Measurements from ENCODE around the gene TBC1D2.
"Not testable (repeated sequence)": the region's sequence is repeated elsewhere in the genome, so short reads cannot be mapped to it uniquely, and the experiment has no call there.

Gene TBC1D2

GRCh38 chr9:98178874-98179850 is 76.3 kb downstream of the TBC1D2 start:
- TF ChIP-seq CTCF (IDR thresholded peaks at IDR 0.05; ENCODE audit: low read depth, low read length) (no peak), MAX (IDR thresholded peaks at IDR 0.05; ENCODE audit: low read depth, low read length) (no peak), MYC (IDR thresholded peaks at IDR 0.05; ENCODE audit: low read depth, low read length) (no peak), POLR2A (IDR thresholded peaks at IDR 0.05; ENCODE audit: extremely low read depth, insufficient read length) (no peak)
- no peak overlapping the region for H3K4me3 ChIP-seq (ENCODE audit: low read depth, low read length)
- peak; percentile 39 for DNase-seq (ENCODE audit: low read depth)

GRCh38 chr9:98176391-98177259 is 78.8 kb downstream of the TBC1D2 start:
- no peak for DNase-seq (ENCODE audit: low read depth)
- no peak overlapping the region for H3K4me3 ChIP-seq (ENCODE audit: low read depth, low read length)
- TF ChIP-seq CTCF (IDR thresholded peaks at IDR 0.05; ENCODE audit: low read depth, low read length) = no peak
- no peak for TF ChIP-seq MAX (IDR thresholded peaks at IDR 0.05; ENCODE audit: low read depth, low read length)
- no peak for TF ChIP-seq MYC (IDR thresholded peaks at IDR 0.05; ENCODE audit: low read depth, low read length)
- no peak for TF ChIP-seq POLR2A (IDR thresholded peaks at IDR 0.05; ENCODE audit: extremely low read depth, insufficient read length)

DNA sequence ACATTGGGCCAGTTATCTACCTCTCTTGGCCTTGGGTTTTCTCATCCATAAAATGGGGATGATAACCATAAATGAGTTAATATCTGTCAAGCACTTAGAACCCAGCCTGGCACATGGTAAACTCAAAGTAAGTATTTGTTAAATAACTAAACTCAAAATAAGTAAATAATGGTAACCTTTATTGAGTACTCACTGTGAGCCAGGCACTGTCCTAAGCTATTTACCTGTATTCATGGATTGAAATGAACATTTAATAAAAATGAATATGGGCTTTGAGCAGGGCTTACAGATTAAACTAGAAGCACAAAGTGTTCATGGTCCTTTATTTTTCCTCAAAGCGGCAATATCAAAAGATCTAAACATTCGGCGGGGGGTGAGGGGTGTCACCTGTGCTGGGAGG is 79.7 kb downstream of the TBC1D2 start:
- H3K4me3 ChIP-seq (ENCODE audit: low read depth, low read length) = no peak overlapping the region
- DNase-seq (ENCODE audit: low read depth) = no peak
- no peak for TF ChIP-seq MYC (IDR thresholded peaks at IDR 0.05; ENCODE audit: low read depth, low read length)

- no peak for DNase-seq (ENCODE audit: low read depth)
- no peak overlapping the region for H3K4me3 ChIP-seq (ENCODE audit: low read depth, low read length)
Measured at GRCh38 chr9:98175028-98175569, 80.3 kb downstream of the TBC1D2 start.

DNA sequence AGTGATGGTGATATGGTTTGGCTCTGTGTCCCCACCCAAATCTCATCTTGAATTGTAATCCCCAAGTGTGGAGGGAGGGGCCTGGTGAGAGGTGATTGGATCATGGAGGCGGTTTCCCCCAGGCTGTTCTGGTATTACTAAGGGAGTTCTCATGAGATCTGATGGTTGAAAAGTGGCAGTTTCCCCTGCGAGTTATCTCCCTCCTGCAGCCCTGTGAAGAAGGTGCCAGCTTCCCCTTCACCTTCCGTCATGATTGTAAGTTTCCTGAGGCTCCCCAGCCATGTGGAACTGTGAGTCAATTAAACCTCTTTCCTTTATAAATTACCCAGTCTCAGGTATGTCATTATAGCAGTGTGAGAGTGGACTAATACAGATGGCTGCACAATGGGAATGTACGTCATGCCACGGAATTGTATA is 80.9 kb downstream of the TBC1D2 start:
- DNase-seq (ENCODE audit: low read depth); H3K4me3 ChIP-seq (ENCODE audit: low read depth, low read length): not testable (repeated sequence)

More at GRCh38 chr9:98175028-98175569, 80.3 kb downstream of the TBC1D2 start:
- TF ChIP-seq MAX (IDR thresholded peaks at IDR 0.05; ENCODE audit: low read depth, low read length) (no peak), MYC (IDR thresholded peaks at IDR 0.05; ENCODE audit: low read depth, low read length) (no peak), POLR2A (IDR thresholded peaks at IDR 0.05; ENCODE audit: extremely low read depth, insufficient read length) (no peak), CTCF (IDR thresholded peaks at IDR 0.05; ENCODE audit: low read depth, low read length) (no peak)

DNA sequence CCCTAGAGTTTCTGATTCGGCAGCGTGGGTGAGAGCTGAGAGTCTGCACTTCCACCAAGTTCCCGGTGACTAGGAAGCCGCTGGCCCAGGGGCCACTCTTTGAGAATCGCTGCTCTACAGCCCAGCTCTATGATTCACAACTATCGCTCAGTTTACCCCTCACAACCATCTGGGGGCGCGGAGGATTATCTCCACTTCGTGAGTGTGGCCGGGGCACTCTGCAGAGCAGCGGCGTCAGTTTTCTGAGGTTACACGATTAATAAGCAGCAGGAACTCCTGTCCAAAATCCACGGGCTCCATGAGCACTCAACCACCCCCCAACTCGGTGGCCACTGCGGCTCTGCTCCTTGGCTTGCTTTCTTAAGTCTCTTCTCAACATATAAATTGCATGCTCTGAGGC is 82.3 kb downstream of the TBC1D2 start:
- no peak overlapping the region for H3K4me3 ChIP-seq (ENCODE audit: low read depth, low read length)
- no peak for DNase-seq (ENCODE audit: low read depth)
- no peak for TF ChIP-seq MAX (IDR thresholded peaks at IDR 0.05; ENCODE audit: low read depth, low read length)
- no peak for TF ChIP-seq MYC (IDR thresholded peaks at IDR 0.05; ENCODE audit: low read depth, low read length)
- TF ChIP-seq CTCF (IDR thresholded peaks at IDR 0.05; ENCODE audit: low read depth, low read length) = no peak

All from NB4 (cell line).